Neural progenitor cell (in vitro differentiated cells): ENCODE results near the gene ITPR3. TPM values are rescaled to one million over a fixed set of nuclear protein-coding genes. Genes with fewer than 3 reads are reported as not detected.

Experiments
- DNase-seq: peaks from one replicate; pipeline ENCODE4 v3.0.0-alpha.2; 2016; ENCODE audit warnings: low spot score
- H2AFZ ChIP-seq: fragments of 200-600 bp; sonication (generic); replicated peaks from 2 replicates; pipeline ENCODE4 v1.6.1; 2016; ENCODE audit warnings: antibody characterized with exemption
- H3F3A ChIP-seq: fragments of 200-600 bp; sonication (generic); 2 replicates; pipeline ENCODE4 v1.6.1; 2016; ENCODE audit warnings: antibody characterized with exemption, low read depth
- H3K27ac ChIP-seq: fragments of 200-600 bp; sonication (generic); 2 replicates; pipeline ENCODE4 v1.5.1; 2016; ENCODE audit warnings: mild to moderate bottlenecking
- H3K27me3 ChIP-seq: fragments of 200-600 bp; sonication (generic); 2 replicates; pipeline ENCODE4 v1.6.1; 2016; ENCODE audit warnings: mild to moderate bottlenecking, moderate library complexity
- H3K36me3 ChIP-seq: fragments of 200-600 bp; sonication (generic); 2 replicates; pipeline ENCODE4 v1.5.1; 2016
- H3K4me1 ChIP-seq: fragments of 200-600 bp; sonication (generic); 2 replicates; pipeline ENCODE4 v1.6.1; 2016; ENCODE audit warnings: mixed run types
- H3K4me2 ChIP-seq: fragments of 200-600 bp; sonication (generic); 2 replicates; pipeline ENCODE4 v1.6.1; 2016
- H3K4me3 ChIP-seq: fragments of 200-600 bp; sonication (generic); 2 replicates; pipeline ENCODE4 v1.5.1; 2016
- H3K79me2 ChIP-seq: fragments of 200-600 bp; sonication (generic); 2 replicates; pipeline ENCODE4 v1.6.1; 2016; ENCODE audit warnings: low read depth
- H3K9ac ChIP-seq: fragments of 200-600 bp; sonication (generic); 2 replicates; pipeline ENCODE4 v1.6.1; 2016
- H3K9me3 ChIP-seq: fragments of 200-600 bp; sonication (generic); 2 replicates; pipeline ENCODE4 v1.5.1; 2016; ENCODE audit warnings: low read depth
- H4K20me1 ChIP-seq: fragments of 200-600 bp; sonication (generic); 2 replicates; pipeline ENCODE4 v1.6.1; 2016; ENCODE audit warnings: low read depth
- H3K27ac Mint-ChIP-seq: 3 replicates; pipeline ENCODE4 v1.8.0; 2021; ENCODE audit warnings: mixed read lengths
- H3K27me3 Mint-ChIP-seq: 2 replicates; pipeline ENCODE4 v1.8.0; 2022; ENCODE audit warnings: low read depth, mild to moderate bottlenecking, inconsistent platforms, moderate library complexity, mixed read lengths; ENCODE audit not compliant: insufficient read depth
- H3K36me3 Mint-ChIP-seq: 3 replicates; pipeline ENCODE4 v1.8.0; 2021; ENCODE audit warnings: mixed read lengths
- H3K4me1 Mint-ChIP-seq: 3 replicates; pipeline ENCODE4 v1.8.0; 2021; ENCODE audit warnings: mixed read lengths
- H3K4me3 Mint-ChIP-seq: 3 replicates; pipeline ENCODE4 v1.8.0; 2021; ENCODE audit warnings: mild to moderate bottlenecking, moderate library complexity, mixed read lengths
- H3K9me3 Mint-ChIP-seq: 3 replicates; pipeline ENCODE4 v1.8.0; 2020; ENCODE audit warnings: mixed read lengths
- CTCF ChIP-seq: fragments of 200-600 bp; sonication (generic); IDR thresholded peaks from 2 replicates; pipeline ENCODE4 v1.5.1; 2017; ENCODE audit warnings: antibody characterized with exemption, mild to moderate bottlenecking
- EZH2 ChIP-seq: fragments of 200-600 bp; sonication (generic); IDR thresholded peaks from 2 replicates; pipeline ENCODE4 v1.6.1; 2017; ENCODE audit warnings: antibody characterized with exemption, mild to moderate bottlenecking, moderate library complexity
- EZH2phosphoT487 ChIP-seq: fragments of 200-600 bp; sonication (generic); IDR thresholded peaks from 2 replicates; pipeline ENCODE4 v1.6.1; 2017; ENCODE audit warnings: antibody characterized with exemption
- total RNA-seq: library from RNA; depleted of rRNA; stranded (reverse); fragments of >200 nt; gene quantifications from 2 replicates; pipeline ENCODE4 v1.2.3, GENCODE V29; 2015; ENCODE audit warnings: low replicate concordance

The ITPR3 gene
- total RNA-seq, 1 donor from 2014 or later: 1.5 TPM

DNA sequence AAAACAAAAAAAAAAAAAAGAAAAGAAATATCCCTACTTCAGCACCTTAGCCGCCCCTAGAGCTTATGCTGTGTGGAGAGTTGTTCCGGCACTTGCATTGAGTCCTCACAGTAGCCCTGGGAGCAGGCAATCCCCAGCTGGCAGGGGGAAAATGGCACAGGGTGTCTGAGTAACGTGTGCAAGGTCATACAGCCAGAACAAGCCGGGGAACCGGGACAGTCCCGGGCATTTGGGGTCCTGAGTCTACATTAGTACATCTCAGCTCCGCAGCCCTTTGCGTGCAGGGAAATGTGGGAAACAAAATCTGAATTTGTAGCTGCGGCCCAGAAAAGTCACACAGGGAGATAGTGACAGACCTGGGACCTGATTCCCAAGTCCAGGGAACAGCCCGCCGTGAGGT, 44.5 kb upstream of the ITPR3 start:
- Histone ChIP-seq H3F3A (peaks cover 20% of the 10 kb centered on the region), H3K9me3 (no peaks in the 10 kb centered on the region), H3K4me2 (no peak overlapping the region), H3K36me3 (no peaks in the 10 kb centered on the region), H3K27me3 (no peaks in the 10 kb centered on the region), H4K20me1 (no peaks in the 10 kb centered on the region), H3K4me1 (no peaks in the 10 kb centered on the region), H3K4me3 (no peak overlapping the region), H2AFZ (no peak overlapping the region), H3K9ac (no peak overlapping the region), H3K27ac (no peak overlapping the region), H3K79me2 (peaks cover 21% of the 10 kb centered on the region)
- Mint-ChIP-seq H3K36me3 (peaks cover 7% of the 10 kb centered on the region), H3K9me3 (no peaks in the 10 kb centered on the region), H3K4me1 (peaks cover 22% of the 10 kb centered on the region), H3K4me3 (no peak overlapping the region), H3K27ac (no peak overlapping the region), H3K27me3 (no peaks in the 10 kb centered on the region)
- no peak for TF ChIP-seq EZH2phosphoT487
- no peak for TF ChIP-seq EZH2
- no peak for TF ChIP-seq CTCF
- DNase-seq: no peak

- H3K27ac Mint-ChIP-seq: no peak overlapping the region
These were observed 44.0 kb upstream of the ITPR3 start for GRCh38 chr6:33577106-33577535.

DNA sequence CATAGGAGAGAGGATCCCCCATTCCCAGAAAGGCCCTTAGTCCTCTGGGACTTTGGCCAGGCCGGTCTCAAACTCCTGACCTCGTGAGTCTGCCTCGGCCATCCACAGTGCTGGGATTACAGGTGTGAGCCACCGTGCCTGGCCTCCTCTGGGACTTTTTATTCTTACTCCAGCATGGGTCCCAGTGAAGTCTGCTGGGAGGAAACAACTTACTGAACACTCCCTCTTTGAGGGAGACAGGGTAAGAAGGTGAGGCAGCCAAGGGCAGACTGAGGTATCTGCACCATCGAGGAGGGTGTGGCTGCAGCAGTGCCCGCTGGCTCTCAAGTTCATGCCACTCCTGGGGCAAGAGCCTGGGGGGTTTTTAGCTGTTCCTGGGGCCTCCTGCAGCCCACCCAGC, 43.4 kb upstream of the ITPR3 start:
- Histone ChIP-seq H3K79me2 (peaks cover 21% of the 10 kb centered on the region), H3K9me3 (no peaks in the 10 kb centered on the region), H3K36me3 (no peaks in the 10 kb centered on the region), H3K27ac (no peak overlapping the region), H3K4me2 (no peak overlapping the region), H3K4me1 (no peaks in the 10 kb centered on the region), H3K9ac (no peak overlapping the region), H3K4me3 (no peak overlapping the region), H4K20me1 (no peaks in the 10 kb centered on the region), H3K27me3 (no peaks in the 10 kb centered on the region), H3F3A (peaks cover 17% of the 10 kb centered on the region), H2AFZ (no peak overlapping the region)
- no peak for DNase-seq
- H3K9me3 Mint-ChIP-seq: no peaks in the 10 kb centered on the region
- peaks cover 17% of the 10 kb centered on the region for H3K4me1 Mint-ChIP-seq
- H3K27ac Mint-ChIP-seq: no peak overlapping the region
- peaks cover 7% of the 10 kb centered on the region for H3K36me3 Mint-ChIP-seq
- H3K27me3 Mint-ChIP-seq: no peaks in the 10 kb centered on the region
- TF ChIP-seq CTCF: no peak
- no peak for TF ChIP-seq EZH2phosphoT487
- no peak for TF ChIP-seq EZH2
- H3K4me3 Mint-ChIP-seq: no peak overlapping the region

More at GRCh38 chr6:33577106-33577535, 44.0 kb upstream of the ITPR3 start:
- Mint-ChIP-seq H3K9me3 (no peaks in the 10 kb centered on the region), H3K27me3 (no peaks in the 10 kb centered on the region), H3K36me3 (peaks cover 7% of the 10 kb centered on the region), H3K4me1 (peaks cover 17% of the 10 kb centered on the region), H3K4me3 (no peak overlapping the region)
- Histone ChIP-seq H3K4me1 (no peaks in the 10 kb centered on the region), H3K4me3 (no peak overlapping the region), H2AFZ (no peak overlapping the region), H4K20me1 (no peaks in the 10 kb centered on the region), H3K36me3 (no peaks in the 10 kb centered on the region), H3F3A (peaks cover 17% of the 10 kb centered on the region), H3K4me2 (no peak overlapping the region), H3K9me3 (no peaks in the 10 kb centered on the region), H3K79me2 (peaks cover 21% of the 10 kb centered on the region), H3K27me3 (no peaks in the 10 kb centered on the region), H3K27ac (no peak overlapping the region), H3K9ac (no peak overlapping the region)
- no peak for TF ChIP-seq EZH2
- DNase-seq: no peak

GRCh38 chr6:33578164-33578563, 43.0 kb upstream of the ITPR3 start:
- Mint-ChIP-seq H3K4me1 (peaks cover 17% of the 10 kb centered on the region), H3K9me3 (no peaks in the 10 kb centered on the region), H3K27me3 (no peaks in the 10 kb centered on the region), H3K36me3 (peaks cover 7% of the 10 kb centered on the region), H3K4me3 (peak overlapping the region; percentile 80), H3K27ac (no peak overlapping the region)
- H3K9me3 ChIP-seq: no peaks in the 10 kb centered on the region
- H4K20me1 ChIP-seq: no peaks in the 10 kb centered on the region
- no peak for DNase-seq
- no peak for TF ChIP-seq CTCF
- no peaks in the 10 kb centered on the region for H3K36me3 ChIP-seq
- H3F3A ChIP-seq: peaks cover 17% of the 10 kb centered on the region
- no peaks in the 10 kb centered on the region for H3K27me3 ChIP-seq
- no peaks in the 10 kb centered on the region for H3K4me1 ChIP-seq
- peaks cover 21% of the 10 kb centered on the region for H3K79me2 ChIP-seq
- H3K9ac ChIP-seq: no peak overlapping the region
- no peak overlapping the region for H3K4me2 ChIP-seq
- no peak overlapping the region for H3K27ac ChIP-seq
- no peak overlapping the region for H3K4me3 ChIP-seq
- no peak overlapping the region for H2AFZ ChIP-seq
